SK-N-MC (cell line): ENCODE results near the gene CDH4.

Experiments
- DNase-seq: peaks from one replicate; pipeline ENCODE4 v3.0.0-alpha.2; 2011; ENCODE audit warnings: low read depth, low spot score
- H3K27ac ChIP-seq: fragments of 200-600 bp; sonication (generic); 2 replicates; pipeline ENCODE4 v1.5.1; 2016; ENCODE audit warnings: mixed run types
- H3K36me3 ChIP-seq: fragments of 200-600 bp; sonication (generic); 2 replicates; pipeline ENCODE4 v1.6.1; 2017; ENCODE audit warnings: antibody characterized with exemption, low read length, mixed read lengths; ENCODE audit not compliant: insufficient read depth
- H3K4me3 ChIP-seq: fragments of 200-600 bp; sonication (generic); 2 replicates; pipeline ENCODE4 v1.5.1; 2016
- H3K9ac ChIP-seq: fragments of 200-600 bp; sonication (generic); 2 replicates; pipeline ENCODE4 v1.8.0; 2017; ENCODE audit warnings: mixed run types, mixed read lengths; ENCODE audit not compliant: insufficient read length
- H3K9me3 ChIP-seq: fragments of 200-600 bp; sonication (generic); 2 replicates; pipeline ENCODE4 v1.6.1; 2017; ENCODE audit warnings: low read depth, mild to moderate bottlenecking, antibody characterized with exemption, low read length, moderate library complexity, mixed read lengths
- EZH2 ChIP-seq: fragments of 200-600 bp; sonication (generic); IDR thresholded peaks from one replicate; pipeline ENCODE4 v1.6.1; 2017; ENCODE audit warnings: antibody characterized with exemption
- FOXP2 ChIP-seq: optimal IDR thresholded peaks from 2 replicates; pipeline ENCODE3; 2011; ENCODE audit warnings: mild to moderate bottlenecking, moderate library complexity; ENCODE audit not compliant: insufficient read depth; ENCODE audit errors: extremely low read length, control extremely low read depth
- POLR2AphosphoS5 ChIP-seq: IDR thresholded peaks from 2 replicates; pipeline ENCODE4 v1.6.1; 2012; ENCODE audit warnings: mild to moderate bottlenecking, low read depth, low read length, borderline replicate concordance

CDH4 gene

DNA sequence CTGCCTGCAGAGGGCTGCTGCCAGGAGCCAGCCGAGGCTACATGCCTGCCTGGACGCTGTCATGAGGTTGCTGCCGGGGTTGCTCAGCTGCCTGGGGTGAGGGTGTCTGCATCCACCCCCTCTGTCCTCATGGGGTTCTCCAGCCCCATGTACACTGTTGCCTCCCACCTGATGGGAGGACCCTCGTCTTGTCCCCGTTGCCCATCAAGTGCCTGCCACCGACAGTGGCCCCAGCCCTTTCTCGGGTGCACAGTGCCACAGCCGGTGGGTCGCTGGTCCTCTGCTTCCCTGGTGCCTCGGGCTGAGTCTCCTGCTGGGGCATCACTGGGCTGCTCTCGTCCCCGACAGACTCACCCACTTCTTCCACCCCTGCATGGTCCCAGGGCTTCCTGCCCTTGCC lies 313.7 kb downstream of the CDH4 start:
- no peak overlapping the region for H3K4me3 ChIP-seq
- H3K27ac ChIP-seq = no peak overlapping the region
- H3K9ac ChIP-seq = no peak overlapping the region
- no peak for DNase-seq
- TF ChIP-seq POLR2AphosphoS5 = no peak
- no peak for TF ChIP-seq FOXP2
- no peak for TF ChIP-seq EZH2
- H3K36me3 ChIP-seq = no peaks in the 10 kb centered on the region
- H3K9me3 ChIP-seq = no peaks in the 10 kb centered on the region

DNA sequence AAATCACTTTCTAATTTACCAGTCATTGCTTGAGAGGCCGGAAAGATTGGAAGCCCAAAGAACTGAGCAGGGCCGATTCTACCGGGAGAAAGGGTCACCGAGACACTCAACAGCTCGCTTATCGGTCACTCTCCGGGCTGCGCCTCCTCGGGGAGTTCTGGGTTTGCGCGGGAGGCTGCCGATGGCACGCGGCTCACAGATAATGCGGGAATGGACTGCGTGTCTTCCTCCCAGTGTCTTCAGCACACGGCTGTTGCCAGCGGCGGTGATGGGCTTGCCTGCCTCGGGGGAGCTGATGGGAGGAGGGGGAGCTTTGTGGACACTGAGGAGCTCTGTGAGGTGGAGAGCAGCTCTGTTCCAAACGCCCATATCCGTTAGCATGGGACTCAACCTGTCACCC lies 314.6 kb downstream of the CDH4 start:
- no peak for TF ChIP-seq EZH2
- TF ChIP-seq POLR2AphosphoS5 = no peak
- no peak for TF ChIP-seq FOXP2
- H3K9me3 ChIP-seq = no peaks in the 10 kb centered on the region
- no peak for DNase-seq
- H3K4me3 ChIP-seq = no peak overlapping the region
- no peak overlapping the region for H3K9ac ChIP-seq
- H3K27ac ChIP-seq = no peak overlapping the region
- no peaks in the 10 kb centered on the region for H3K36me3 ChIP-seq

DNA sequence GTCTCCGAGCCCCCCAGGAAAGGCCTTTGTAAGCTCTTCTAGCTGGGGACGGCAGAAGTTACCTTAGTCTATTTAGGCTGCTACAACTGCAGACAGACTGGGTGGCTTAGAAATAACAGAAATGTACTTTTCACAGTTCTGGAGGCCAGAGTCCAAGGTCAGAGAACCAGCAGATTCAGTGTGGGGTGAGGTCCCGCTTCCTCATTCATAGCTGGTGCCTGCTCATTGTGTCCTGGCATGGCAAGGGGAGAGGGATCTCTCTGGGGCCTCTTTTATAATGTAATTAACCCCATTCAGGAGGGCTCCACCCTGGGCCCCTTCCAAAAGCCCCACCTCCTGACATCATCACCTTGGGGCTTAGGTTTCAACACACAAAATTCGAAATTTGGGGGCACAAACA lies 315.1 kb downstream of the CDH4 start:
- no peak for TF ChIP-seq FOXP2
- TF ChIP-seq POLR2AphosphoS5 = no peak
- no peak for TF ChIP-seq EZH2
- Histone ChIP-seq H3K36me3 (no peaks in the 10 kb centered on the region), H3K9me3 (no peaks in the 10 kb centered on the region), H3K27ac (no peak overlapping the region), H3K9ac (no peak overlapping the region), H3K4me3 (no peak overlapping the region)
- DNase-seq = no peak

DNA sequence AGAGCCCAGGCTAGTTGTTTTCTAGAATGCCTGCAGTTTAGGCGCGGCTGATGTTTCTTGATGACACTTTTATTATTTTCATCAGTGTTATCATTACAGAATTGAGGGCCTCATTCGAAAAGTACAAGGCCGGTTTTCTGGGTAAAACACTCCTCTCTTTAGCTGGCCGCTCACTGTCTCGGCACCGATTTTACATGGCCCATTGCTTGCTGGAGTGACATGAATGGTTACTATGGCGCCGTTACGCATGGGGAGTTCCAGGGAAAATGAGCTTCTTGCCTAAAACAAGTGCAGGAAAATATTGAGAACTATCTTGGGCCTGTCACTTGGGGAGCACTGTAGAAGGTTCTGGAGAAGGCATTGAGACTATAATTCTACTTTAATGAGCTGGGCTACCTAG lies 317.8 kb downstream of the CDH4 start:
- H3K9ac ChIP-seq = no peak overlapping the region
- H3K9me3 ChIP-seq = no peaks in the 10 kb centered on the region
- DNase-seq = no peak
- no peaks in the 10 kb centered on the region for H3K36me3 ChIP-seq
- H3K4me3 ChIP-seq = no peak overlapping the region
- no peak for TF ChIP-seq EZH2
- no peak for TF ChIP-seq POLR2AphosphoS5
- TF ChIP-seq FOXP2 = no peak
- no peak overlapping the region for H3K27ac ChIP-seq

DNA sequence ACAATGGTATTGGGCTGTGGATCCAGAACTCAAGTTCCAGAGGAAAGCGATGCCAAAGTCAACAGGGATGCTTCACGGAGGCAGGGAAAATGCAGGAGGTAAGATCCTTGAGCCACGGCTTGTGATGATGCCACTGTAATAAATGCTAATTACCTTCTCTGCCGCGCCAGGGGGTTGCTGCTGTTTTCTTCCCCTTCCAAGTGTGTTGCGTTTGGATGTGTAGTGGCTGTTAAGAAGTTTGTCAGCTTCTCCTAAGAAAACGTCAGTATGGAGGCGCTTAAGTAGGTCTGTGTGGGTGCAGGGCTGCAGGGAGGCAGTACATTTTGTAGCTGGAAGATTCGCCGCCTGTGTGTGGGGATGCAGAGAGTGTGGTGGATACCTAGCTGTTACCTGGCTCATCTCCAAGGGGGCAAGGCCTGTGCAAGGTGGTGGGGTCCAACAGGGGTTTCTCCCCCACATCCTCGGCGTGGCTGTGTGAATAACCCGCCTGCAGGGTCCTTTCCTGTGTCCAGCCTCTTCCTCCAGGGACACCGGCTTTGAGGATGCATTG lies 318.7 kb downstream of the CDH4 start:
- H3K36me3 ChIP-seq = no peaks in the 10 kb centered on the region
- no peak for DNase-seq
- no peak overlapping the region for H3K4me3 ChIP-seq
- H3K9ac ChIP-seq = no peak overlapping the region
- no peaks in the 10 kb centered on the region for H3K9me3 ChIP-seq
- H3K27ac ChIP-seq = no peak overlapping the region
- no peak for TF ChIP-seq POLR2AphosphoS5
- no peak for TF ChIP-seq FOXP2
- TF ChIP-seq EZH2 = no peak

DNA sequence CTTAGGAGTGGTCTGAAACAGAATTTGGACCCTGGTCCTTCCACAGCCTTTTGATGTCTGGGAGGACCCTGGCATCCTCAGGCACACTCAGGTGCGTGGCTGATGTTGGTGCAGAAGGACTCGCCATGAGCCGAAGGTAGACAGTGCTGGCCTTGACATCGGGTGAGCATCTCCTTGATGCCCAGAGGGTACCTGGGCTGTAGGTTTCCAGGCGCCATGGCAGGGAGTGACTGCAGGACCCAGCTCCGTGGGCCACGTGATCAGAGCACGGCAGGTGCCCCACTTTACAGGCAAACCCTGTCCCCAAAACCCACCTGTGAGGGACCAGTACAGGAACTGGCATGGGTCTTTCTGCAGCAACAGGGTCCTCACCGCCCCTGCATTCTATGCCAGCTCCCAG lies 319.2 kb downstream of the CDH4 start:
- TF ChIP-seq POLR2AphosphoS5 = no peak
- no peak for TF ChIP-seq FOXP2
- TF ChIP-seq EZH2 = no peak
- DNase-seq = no peak
- H3K4me3 ChIP-seq = no peak overlapping the region

DNA sequence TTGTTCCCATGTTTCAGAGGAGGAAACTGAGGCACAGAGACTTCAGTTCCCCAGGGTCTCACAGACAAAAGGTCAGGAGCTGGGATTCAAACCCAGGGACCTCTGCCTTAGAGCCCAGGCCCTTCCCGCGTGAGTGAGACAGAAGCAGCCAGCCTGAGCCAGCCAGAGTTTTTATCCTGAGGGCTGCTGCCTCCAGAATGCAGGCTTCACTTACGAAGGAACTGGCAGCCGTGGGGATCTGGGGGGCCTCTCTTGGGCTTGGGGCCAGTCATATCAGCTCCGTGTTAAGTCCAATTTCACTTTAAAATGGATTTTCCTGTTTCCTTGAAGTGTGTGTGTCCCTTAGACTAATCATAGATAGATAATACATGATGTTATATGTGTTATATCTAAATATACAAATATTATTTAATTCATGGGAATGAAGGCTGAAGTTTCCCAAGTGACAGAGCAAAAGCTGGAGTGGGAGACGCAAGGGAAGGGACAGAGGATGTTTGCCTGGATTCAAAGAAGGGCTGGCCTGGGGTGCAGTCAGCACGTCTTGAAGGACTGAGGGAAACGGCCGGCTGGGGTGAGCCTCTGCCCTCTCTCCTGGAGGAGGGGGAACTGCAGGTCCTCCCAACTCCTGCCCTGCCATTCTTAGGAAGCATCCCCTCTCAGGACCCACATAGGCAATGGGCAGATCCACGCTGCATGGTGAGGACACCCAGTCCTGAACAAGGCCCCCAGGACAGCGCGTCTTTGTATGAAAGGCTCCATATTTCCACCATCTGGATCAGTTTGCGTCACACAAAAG lies 320.1 kb downstream of the CDH4 start:
- no peak overlapping the region for H3K9ac ChIP-seq
- H3K27ac ChIP-seq = no peak overlapping the region
- TF ChIP-seq POLR2AphosphoS5 (no peak), FOXP2 (no peak), EZH2 (no peak)
- H3K36me3 ChIP-seq = no peaks in the 10 kb centered on the region
- no peak overlapping the region for H3K4me3 ChIP-seq
- no peaks in the 10 kb centered on the region for H3K9me3 ChIP-seq
- DNase-seq = no peak

More for the DNA sequence above, 319.2 kb downstream of the CDH4 start:
- Histone ChIP-seq H3K9ac (no peak overlapping the region), H3K27ac (no peak overlapping the region), H3K36me3 (no peaks in the 10 kb centered on the region), H3K9me3 (no peaks in the 10 kb centered on the region)

DNA sequence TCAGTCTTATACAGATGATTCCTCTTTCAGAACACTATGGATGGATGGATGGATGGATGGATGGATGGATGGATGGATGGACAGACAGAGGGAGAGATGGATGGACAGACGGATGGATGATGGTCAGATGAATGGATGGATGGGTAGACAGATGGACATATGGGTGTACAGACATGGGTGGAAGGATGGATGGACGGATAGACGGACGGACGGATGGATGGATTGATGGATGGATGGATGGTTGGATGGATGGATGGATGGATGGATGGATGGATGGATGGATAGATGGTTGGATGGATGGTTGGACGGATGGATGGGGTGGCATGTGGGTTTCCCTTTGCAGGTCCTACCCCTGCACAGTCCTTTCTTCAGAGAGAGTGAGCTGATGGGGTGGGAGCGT lies 320.7 kb downstream of the CDH4 start:
- H3K36me3 ChIP-seq = no peaks in the 10 kb centered on the region
- no peak for DNase-seq
- no peak overlapping the region for H3K4me3 ChIP-seq
- TF ChIP-seq FOXP2 (no peak), EZH2 (no peak), POLR2AphosphoS5 (no peak)
- no peak overlapping the region for H3K27ac ChIP-seq
- H3K9me3 ChIP-seq = no peaks in the 10 kb centered on the region
- H3K9ac ChIP-seq = no peak overlapping the region
